HepG2 (cell line): ENCODE data around the gene ADRA1B. TPM values are rescaled to one million over a fixed set of nuclear protein-coding genes. Genes with fewer than 3 reads are reported as not detected.

Experiments used
- ELK4 ChIP-seq: sonication (generic); formaldehyde crosslinking; IDR thresholded peaks from 2 replicates; pipeline ENCODE4 v1.9.0; 2021; ENCODE audit warnings: missing genetic modification reagents, borderline replicate concordance
- ETV5 ChIP-seq: IDR thresholded peaks from 2 replicates; pipeline ENCODE4 v1.6.1; 2018; ENCODE audit warnings: missing biosample characterization, missing genetic modification reagents, inconsistent platforms, borderline replicate concordance
- FOXJ3 ChIP-seq: sonication (generic); formaldehyde crosslinking; IDR thresholded peaks from 2 replicates; pipeline ENCODE4 v1.4.0; 2020; ENCODE audit warnings: missing genetic modification reagents, mild to moderate bottlenecking, borderline replicate concordance
- MAFF ChIP-seq: IDR thresholded peaks from 2 replicates; pipeline ENCODE4 v1.6.1; 2011; ENCODE audit warnings: low read depth, low read length, improper control_type of control experiment
- NBN ChIP-seq: fragments of 450-650 bp; conservative IDR thresholded peaks from 2 replicates; pipeline ENCODE4 v1.6.1; 2017
- PATZ1 ChIP-seq: sonication (generic); formaldehyde crosslinking; IDR thresholded peaks from 2 replicates; pipeline ENCODE4 v1.4.0; 2020; ENCODE audit warnings: missing genetic modification reagents
- PREB ChIP-seq: sonication (generic); formaldehyde crosslinking; IDR thresholded peaks from 2 replicates; pipeline ENCODE4 v1.4.0; 2020; ENCODE audit warnings: missing genetic modification reagents
- PRPF4 ChIP-seq: fragments of 200-400 bp; formaldehyde crosslinking; IDR thresholded peaks from 2 replicates; pipeline ENCODE4 v1.6.1; 2016; ENCODE audit warnings: low read length, low read depth; ENCODE audit not compliant: poor library complexity, severe bottlenecking
- RBFOX2 ChIP-seq: fragments of 200-400 bp; formaldehyde crosslinking; IDR thresholded peaks from 2 replicates; pipeline ENCODE4 v1.6.1; 2017; ENCODE audit warnings: low read depth, mild to moderate bottlenecking, low read length
- RFXAP ChIP-seq: sonication (generic); formaldehyde crosslinking; IDR thresholded peaks from 2 replicates; pipeline ENCODE4 v1.4.0; 2020; ENCODE audit warnings: missing genetic modification reagents, borderline replicate concordance
- STAT5B ChIP-seq: sonication (generic); formaldehyde crosslinking; IDR thresholded peaks from 2 replicates; pipeline ENCODE4 v1.4.0; 2020; ENCODE audit warnings: missing genetic modification reagents
- TARDBP ChIP-seq: sonication (generic); formaldehyde crosslinking; IDR thresholded peaks from 2 replicates; pipeline ENCODE4 v1.8.0; 2022; ENCODE audit warnings: mild to moderate bottlenecking, missing genetic modification reagents
- THAP9 ChIP-seq: sonication (generic); formaldehyde crosslinking; IDR thresholded peaks from 2 replicates; pipeline ENCODE4; 2020; ENCODE audit warnings: missing genetic modification reagents, mild to moderate bottlenecking, borderline replicate concordance
- YY1 ChIP-seq: IDR thresholded peaks from 2 replicates; pipeline ENCODE4 v1.6.1; 2011; ENCODE audit warnings: low read length, low read depth, moderate library complexity, mild to moderate bottlenecking; ENCODE audit not compliant: insufficient read depth, insufficient replicate concordance
- ZNF431 ChIP-seq: sonication (generic); formaldehyde crosslinking; IDR thresholded peaks from 2 replicates; pipeline ENCODE4 v1.9.0; 2022; ENCODE audit warnings: missing genetic modification reagents, low read depth, mild to moderate bottlenecking, borderline replicate concordance
- ZNF501 ChIP-seq: sonication (generic); formaldehyde crosslinking; IDR thresholded peaks from 2 replicates; pipeline ENCODE4 v1.5.1; 2020; ENCODE audit warnings: mild to moderate bottlenecking, moderate library complexity, missing genetic modification reagents
- ZNF513 ChIP-seq: sonication (generic); formaldehyde crosslinking; conservative IDR thresholded peaks from 2 replicates; pipeline ENCODE4 v1.5.0; 2020; ENCODE audit warnings: missing genetic modification reagents
- ZNF75D ChIP-seq: sonication (generic); formaldehyde crosslinking; IDR thresholded peaks from 2 replicates; pipeline ENCODE4 v1.8.1; 2023; ENCODE audit warnings: missing genetic modification reagents, mild to moderate bottlenecking, borderline replicate concordance
- ZSCAN9 ChIP-seq: IDR thresholded peaks from 2 replicates; pipeline ENCODE4 v1.6.1; 2016; ENCODE audit warnings: borderline replicate concordance
- polyA plus RNA-seq, 8 experiments: library from polyadenylated mRNA; depleted of rRNA in 3 of 8; stranded (reverse) in 7 of 8; unstranded in 1 of 8; fragments of >200 nt; fragmentation: Illumina TruSeq in 4 of 8; extraction: Trizol in 4 of 8; gene quantifications; 2 replicates each; pipeline versions ENCODE4 v1.2.1 to v1.2.3, GENCODE V29; 2011 to 2016; ENCODE audit warnings: low read depth in 4 of 8, missing spikeins in 1 of 8, mixed read lengths in 1 of 8; ENCODE audit not compliant: insufficient read depth in 1 of 8
- total RNA-seq, 5 experiments: library from RNA; depleted of rRNA; stranded (reverse); fragments of >200 nt; fragmentation: Illumina TruSeq; extraction: Trizol; gene quantifications; 2 replicates each; pipeline ENCODE4 v1.2.3, GENCODE V29; 2016; ENCODE audit warnings: low read depth in 1 of 5

The ADRA1B gene
- total and polyA plus RNA-seq, 2 of the 13 experiments (the other 11 are each of a cell fraction or from before 2014, with no cell fraction given), result not detected

GRCh38 chr5:160008877-160009590, 92.8 kb downstream of the ADRA1B start, which contains the start of gene TTC1 (continued):
- 0 out of 2 replicates have a peak, but pooled peaks have one; percentile 11 for TF ChIP-seq PATZ1 (CRISPR knock-in tag)
- peak; percentile 49; the same call in 1 of the 2 replicates for TF ChIP-seq ZNF501 (CRISPR knock-in tag)
- no peak for TF ChIP-seq MAFF
- TF ChIP-seq ZSCAN9 (CRISPR knock-in tag), result peak; percentile 35; the same call in 1 of the 2 replicates
- TF ChIP-seq TARDBP (CRISPR knock-in tag), result peak; percentile 57; the same call in 1 of the 2 replicates
- peak; percentile 75 for TF ChIP-seq ETV5 (CRISPR knock-in tag)
- TF ChIP-seq ZNF513 (CRISPR knock-in tag), result 0 out of 2 replicates have a peak, but pooled peaks have one; percentile 34
- TF ChIP-seq THAP9 (CRISPR knock-in tag), result peak; percentile 49; the same call in 1 of the 2 replicates
- TF ChIP-seq PRPF4, result no peak
- peak; percentile 60 for TF ChIP-seq RBFOX2
- TF ChIP-seq STAT5B (CRISPR knock-in tag), result 0 out of 2 replicates have a peak, but pooled peaks have one; percentile 20
- no peak for TF ChIP-seq ZNF75D (CRISPR knock-in tag)
- no peak for TF ChIP-seq FOXJ3 (CRISPR knock-in tag)
- no peak for TF ChIP-seq NBN
- TF ChIP-seq YY1, result peak; percentile 97
- peak; percentile 42; the same call in 1 of the 2 replicates for TF ChIP-seq RFXAP (CRISPR knock-in tag)
- peak; percentile 43; the same call in 1 of the 2 replicates for TF ChIP-seq ELK4 (CRISPR knock-in tag)
- TF ChIP-seq ZNF431 (CRISPR knock-in tag), result no peak
- no peak for TF ChIP-seq PREB (CRISPR knock-in tag)
